IMR-90 (cell line): Measurements from ENCODE around the gene NDUFB3. TPM values are rescaled to one million over a fixed set of nuclear protein-coding genes. Genes with fewer than 3 reads are reported as not detected.

Experiments used
- ATAC-seq: fragments of 200-7000 bp; cut with Tn5 transposase; 2 replicates; pipeline ENCODE4 v1.9.1; 2020; ENCODE audit warnings: low read depth, mild to moderate bottlenecking, moderate library complexity
- BruUV-seq: library from RNA; stranded (reverse); fragments of 400-500 nt; replicated peaks from 2 replicates; lab custom pipeline; 2021; lab: Mats Ljungman, UMichigan
- CTCF ChIA-PET: fragments of 300-600 bp; formaldehyde crosslinking; extraction: SDS; loops from one replicate; lab custom pipeline; 2021; ENCODE audit warnings: antibody characterized with exemption; lab: Yijun Ruan, JAX
- POLR2A ChIA-PET: fragments of 300-600 bp; sonication (Branson Sonifier 250); formaldehyde crosslinking; loops from one replicate; lab custom pipeline; 2022; ENCODE audit warnings: antibody characterized with exemption; ENCODE audit not compliant: unreplicated experiment; lab: Charles Lee
- DNase-seq: peaks from one replicate; pipeline ENCODE4 v3.0.0; 2013
- H2AFZ ChIP-seq: replicated peaks from 2 replicates; pipeline ENCODE3; 2013; ENCODE audit warnings: low read length, mild to moderate bottlenecking; ENCODE audit not compliant: poor library complexity
- H2AK5ac ChIP-seq: 2 replicates; pipeline ENCODE4 v1.6.1; 2013; ENCODE audit warnings: low read depth, low read length, inconsistent platforms
- H2AK9ac ChIP-seq: replicated peaks from 2 replicates; pipeline ENCODE3; 2013; ENCODE audit warnings: mild to moderate bottlenecking, low read depth, low read length, moderate library complexity; ENCODE audit not compliant: poor library complexity
- H2BK120ac ChIP-seq: 2 replicates; pipeline ENCODE4 v1.6.1; 2013; ENCODE audit warnings: low read depth, low read length, inconsistent platforms
- H2BK15ac ChIP-seq: 3 replicates; pipeline ENCODE4 v1.6.1; 2013; ENCODE audit warnings: low read depth, low read length, inconsistent platforms
- H2BK20ac ChIP-seq: 2 replicates; pipeline ENCODE4 v1.6.1; 2013; ENCODE audit warnings: low read depth, mild to moderate bottlenecking, inconsistent platforms, low read length, moderate library complexity
- H2BK5ac ChIP-seq: 2 replicates; pipeline ENCODE4 v1.6.1; 2013; ENCODE audit warnings: mild to moderate bottlenecking, low read depth, low read length, inconsistent platforms; ENCODE audit not compliant: poor library complexity, severe bottlenecking
- H3K14ac ChIP-seq: replicated peaks from 2 replicates; pipeline ENCODE4 v1.6.1; 2013; ENCODE audit warnings: low read depth, low read length, inconsistent platforms
- H3K18ac ChIP-seq: 2 replicates; pipeline ENCODE4 v1.6.1; 2013; ENCODE audit warnings: low read depth, low read length, control low read depth
- H3K23ac ChIP-seq: 2 replicates; pipeline ENCODE4 v1.6.1; 2013; ENCODE audit warnings: low read depth, low read length, inconsistent platforms
- H3K27ac ChIP-seq: 2 replicates; pipeline ENCODE4 v1.5.1; 2013; ENCODE audit warnings: mild to moderate bottlenecking, control low read depth, low read length; ENCODE audit not compliant: insufficient read depth
- H3K27me3 ChIP-seq: 2 replicates; pipeline ENCODE4 v1.6.1; 2013; ENCODE audit warnings: low read length; ENCODE audit not compliant: control insufficient read depth, insufficient read depth
- H3K36me3 ChIP-seq: 2 replicates; pipeline ENCODE4 v1.6.1; 2013; ENCODE audit warnings: low read length, mixed read lengths; ENCODE audit not compliant: control insufficient read depth, insufficient read depth
- H3K4ac ChIP-seq: 2 replicates; pipeline ENCODE4 v1.6.1; 2013; ENCODE audit warnings: low read depth, low read length, inconsistent platforms
- H3K4me1 ChIP-seq: 2 replicates; pipeline ENCODE4 v1.6.1; 2013; ENCODE audit warnings: low read length, mixed read lengths; ENCODE audit not compliant: control insufficient read depth, insufficient read depth
- H3K4me2 ChIP-seq: 2 replicates; pipeline ENCODE4 v1.6.1; 2013; ENCODE audit warnings: low read depth, mild to moderate bottlenecking, control low read depth, low read length, moderate library complexity
- H3K4me3 ChIP-seq: 2 replicates; pipeline ENCODE4 v1.5.1; 2013; ENCODE audit warnings: low read depth, mild to moderate bottlenecking, control low read depth, low read length, moderate library complexity; ENCODE audit not compliant: insufficient read depth
- H3K56ac ChIP-seq: 2 replicates; pipeline ENCODE4 v1.6.1; 2013; ENCODE audit warnings: low read length, inconsistent platforms; ENCODE audit not compliant: insufficient read depth; ENCODE audit errors: extremely low read depth
- H3K79me1 ChIP-seq, 2 experiments: 2 replicates each; pipeline ENCODE4 v1.6.1; 2013; ENCODE audit warnings: low read length in 2 of 2, inconsistent platforms in 1 of 2, low read depth in 1 of 2
- H3K9ac ChIP-seq: 2 replicates; pipeline ENCODE4 v1.6.1; 2013; ENCODE audit warnings: low read depth, low read length, control low read depth
- H3K9me1 ChIP-seq: 2 replicates; pipeline ENCODE4 v1.6.1; 2013; ENCODE audit warnings: low read length, inconsistent platforms; ENCODE audit not compliant: insufficient read depth
- H3K9me3 ChIP-seq: 2 replicates; pipeline ENCODE4 v1.6.1; 2013; ENCODE audit warnings: low read length; ENCODE audit not compliant: control insufficient read depth, insufficient read depth
- H4K20me1 ChIP-seq: 2 replicates; pipeline ENCODE4 v1.6.1; 2013; ENCODE audit warnings: low read length, inconsistent platforms; ENCODE audit not compliant: insufficient read depth
- H4K5ac ChIP-seq: 2 replicates; pipeline ENCODE4 v1.6.1; 2013; ENCODE audit warnings: mild to moderate bottlenecking, low read depth, low read length, control low read depth
- H4K8ac ChIP-seq, 2 experiments: 2 replicates each; pipeline ENCODE4 v1.6.1; 2013; ENCODE audit warnings: low read depth in 2 of 2, low read length in 2 of 2, control low read depth in 1 of 2, inconsistent platforms in 1 of 2
- H4K91ac ChIP-seq: 2 replicates; pipeline ENCODE4 v1.6.1; 2013; ENCODE audit warnings: low read depth, low read length, inconsistent platforms; ENCODE audit not compliant: insufficient read depth
- CEBPB ChIP-seq: IDR thresholded peaks from 2 replicates; pipeline ENCODE4 v1.6.1; 2012; ENCODE audit warnings: low read depth, low read length, improper control_type of control experiment
- CHD1 ChIP-seq: IDR thresholded peaks from 2 replicates; pipeline ENCODE4 v1.6.1; 2012; ENCODE audit warnings: low read depth, low read length, improper control_type of control experiment
- CTCF ChIP-seq: conservative IDR thresholded peaks from 2 replicates; pipeline ENCODE4 v1.5.1; 2012; ENCODE audit warnings: mild to moderate bottlenecking, low read depth, low read length, improper control_type of control experiment
- ELK1 ChIP-seq: fragments of 150-350 bp; IDR thresholded peaks from 2 replicates; pipeline ENCODE4 v1.6.1; 2016; ENCODE audit warnings: low read depth, mild to moderate bottlenecking, low read length, moderate library complexity, borderline replicate concordance
- MAFK ChIP-seq: IDR thresholded peaks from 2 replicates; pipeline ENCODE4 v1.6.1; 2012; ENCODE audit warnings: low read depth, low read length, improper control_type of control experiment
- MAZ ChIP-seq: IDR thresholded peaks from 2 replicates; pipeline ENCODE4 v1.6.1; 2012; ENCODE audit warnings: low read depth, mild to moderate bottlenecking, low read length, improper control_type of control experiment, moderate library complexity, borderline replicate concordance
- MXI1 ChIP-seq: IDR thresholded peaks from 2 replicates; pipeline ENCODE4 v1.6.1; 2012; ENCODE audit warnings: low read depth, mild to moderate bottlenecking, low read length, moderate library complexity, borderline replicate concordance
- NFE2L2 ChIP-seq: fragments of 150-350 bp; IDR thresholded peaks from 2 replicates; pipeline ENCODE4 v1.6.1; 2016; ENCODE audit warnings: low read depth, mild to moderate bottlenecking, low read length
- POLR2A ChIP-seq: IDR thresholded peaks from 2 replicates; pipeline ENCODE4 v1.6.1; 2012; ENCODE audit warnings: mild to moderate bottlenecking, low read depth, low read length
- RCOR1 ChIP-seq: IDR thresholded peaks from 2 replicates; pipeline ENCODE4 v1.6.1; 2012; ENCODE audit warnings: mild to moderate bottlenecking, low read length, improper control_type of control experiment; ENCODE audit not compliant: insufficient replicate concordance
- RFX5 ChIP-seq: IDR thresholded peaks from 2 replicates; pipeline ENCODE4 v1.8.0; 2012; ENCODE audit warnings: low read depth, mild to moderate bottlenecking, low read length, moderate library complexity
- SMC3 ChIP-seq: fragments of 150-350 bp; IDR thresholded peaks from 2 replicates; pipeline ENCODE4 v1.6.1; 2016; ENCODE audit warnings: low read depth, mild to moderate bottlenecking, antibody characterized with exemption, low read length, moderate library complexity
- USF2 ChIP-seq: fragments of 150-350 bp; IDR thresholded peaks from 2 replicates; pipeline ENCODE4 v1.6.1; 2017; ENCODE audit warnings: mild to moderate bottlenecking, antibody characterized with exemption, low read length, low read depth
- WGBS, 2 experiments: methylation state at CpG; one replicate each; pipeline versions ENCODE4 v1.1.5 to v1.1.7; 2013; ENCODE audit warnings: missing lambda C conversion rate in 2 of 2; ENCODE audit not compliant: insufficient read length in 1 of 2; ENCODE audit errors: extremely low coverage in 2 of 2; 5-methylcytosine and 5-hydroxymethylcytosine counted together
- dilution Hi-C: fragments of 300-500 bp; cut with HindIII; formaldehyde crosslinking; loops from one replicate; pipeline ENCODE4 v1.14.3; 2018; ENCODE audit warnings: low sequenced_read_pairs; ENCODE audit not compliant: unreplicated experiment
- in situ Hi-C: fragments of 300-500 bp; cut with MboI; formaldehyde crosslinking; loops from 3 replicates; pipeline ENCODE4 v1.14.3; 2019; ENCODE audit warnings: low sequenced_read_pairs, inconsistent platforms, mixed read lengths
- intact Hi-C: fragments of 100-400 bp; cut with micrococcal nuclease; formaldehyde crosslinking; loops from 2 replicates; pipeline ENCODE4 v1.10.0; 2022
- polyA plus RNA-seq, 3 experiments: library from polyadenylated mRNA; depleted of rRNA; stranded (reverse); fragments of >200 nt; gene quantifications; 2 replicates each; pipeline ENCODE4 v1.2.3, GENCODE V29; 2012; ENCODE audit warnings: low replicate concordance in 1 of 3
- total RNA-seq: library from RNA; depleted of rRNA; stranded (reverse); fragments of >200 nt; gene quantifications from 2 replicates; pipeline ENCODE4 v1.2.3, GENCODE V29; 2012

Gene NDUFB3
- total and polyA plus RNA-seq, 2 of the 4 experiments (the other 2 are of a cell fraction) = 41.0 to 98.7 TPM

DNA sequence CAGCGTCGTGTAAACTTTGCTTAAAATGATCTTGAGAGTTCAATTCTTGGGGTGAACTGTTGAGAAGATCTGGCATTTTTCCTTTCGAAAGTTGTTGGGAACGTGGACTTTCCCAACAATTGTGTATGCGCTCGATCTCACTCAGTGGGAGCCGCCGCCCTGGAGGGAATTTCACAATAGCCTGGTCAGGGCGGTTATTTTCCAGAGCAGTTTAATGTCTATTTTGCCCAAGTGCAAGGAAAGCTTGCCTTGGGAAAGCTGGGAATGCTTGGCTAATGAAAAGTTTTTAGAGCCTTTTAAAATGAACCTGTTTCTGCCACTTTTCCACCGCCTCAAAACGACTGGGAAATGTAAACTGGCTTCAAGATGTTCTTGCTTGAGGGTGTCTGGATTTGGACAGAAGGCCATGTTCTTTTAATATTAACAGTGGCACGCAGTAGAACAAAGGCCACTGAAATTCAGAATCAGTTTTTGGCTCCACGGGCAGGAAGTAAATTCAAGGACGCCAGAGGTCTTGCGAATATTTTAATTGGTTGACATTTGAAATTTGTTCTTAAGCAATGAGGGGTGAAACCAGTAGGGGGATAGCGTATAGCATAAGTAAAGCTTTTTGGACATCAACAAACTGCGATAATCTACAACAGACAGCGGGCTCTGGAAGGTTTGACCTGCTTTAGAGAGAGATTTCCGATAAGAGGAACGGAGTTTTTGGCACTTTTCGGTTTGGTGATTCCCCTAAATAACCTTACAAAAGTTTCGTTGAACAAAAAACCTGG, 45.3 kb downstream of the NDUFB3 start:
- Histone ChIP-seq H2BK20ac (peak overlapping the region; percentile 38; the same call in 1 of the 2 replicates), H4K91ac (peak overlapping the region; percentile 98), H2BK120ac (peak overlapping the region; percentile 97), H3K4me1 (peaks cover 4% of the 10 kb centered on the region), H4K5ac (peak overlapping the region; percentile 14), H3K4me3 (peak overlapping the region; percentile 58), H3K79me1 (peaks cover 11 to 61% of the 10 kb centered on the region in 2 experiments; a peak in 3 of 4 replicates), H2BK15ac (peak overlapping the region; percentile 45; the same call in 1 of the 3 replicates), H3K9me3 (no peaks in the 10 kb centered on the region), H2BK5ac (peak overlapping the region; percentile 98), H2AFZ (peak overlapping the region; percentile 98), H3K23ac (peak overlapping the region; percentile 84), H3K27ac (peak overlapping the region; percentile 92), H3K4ac (peak overlapping the region; percentile 98), H3K9me1 (peaks cover 6% of the 10 kb centered on the region), H3K56ac (peak overlapping the region; percentile 95), H3K9ac (peak overlapping the region; percentile 87), H3K36me3 (no peaks in the 10 kb centered on the region), H3K4me2 (peak overlapping the region; percentile 89), H4K8ac (peak overlapping the region; percentile 80 to 99), H3K14ac (peak overlapping the region; percentile 100), H2AK9ac (peak overlapping the region; percentile 98), H3K27me3 (no peaks in the 10 kb centered on the region), H4K20me1 (peaks cover 14% of the 10 kb centered on the region), H2AK5ac (peak overlapping the region; percentile 93), H3K18ac (peak overlapping the region; percentile 84)
- BruUV-seq = no TSS peak
- dilution Hi-C loops = no loop called here
- POLR2A ChIA-PET = interaction anchor here (0.5 kb wide), 1 partner anchor 55 kb away, joined by 3 read pairs; no protein-coding TSS in a partner anchor
- DNase-seq (peak; percentile 86), ATAC-seq (peak; percentile 10)
- 12% methylated on average over 6 of the region's 22 CpGs; no CpG with 5 or more reads in 1 of the 2 experiments for WGBS, 2 experiments
- in situ Hi-C loops = no loop called here
- CTCF ChIA-PET = interaction anchor here (0.7 to 1.9 kb wide), 3 partner anchors 11 to 138 kb away, joined by 3 to 4 read pairs (median 3); no protein-coding TSS in a partner anchor
- intact Hi-C loops = loop anchor here (1.0 to 5.0 kb wide), 3 partner anchors 32 to 45 kb away; partner anchors contain the start of genes HYCC2 and NDUFB3
- TF ChIP-seq MAZ = no peak
- TF ChIP-seq CEBPB = peak; percentile 96
- no peak for TF ChIP-seq ELK1
- TF ChIP-seq MXI1 = no peak
- TF ChIP-seq NFE2L2 = no peak
- no peak for TF ChIP-seq RCOR1
- no peak for TF ChIP-seq POLR2A
- TF ChIP-seq CTCF = peak; percentile 33; the same call in 1 of the 2 replicates
- 0 out of 2 replicates have a peak, but pooled peaks have one; percentile 6 for TF ChIP-seq SMC3
- TF ChIP-seq CHD1 = no peak
- TF ChIP-seq MAFK = no peak
- no peak for TF ChIP-seq RFX5
- TF ChIP-seq USF2 = no peak
